HG02798 (cell line): ENCODE measurements around the gene ENOPH1.

Source experiments
- ATAC-seq: cut with Tn5 transposase; IDR thresholded peaks from one replicate; pipeline ENCODE4 v1.9.1; 2021; ENCODE audit warnings: mild to moderate bottlenecking; ENCODE audit not compliant: unreplicated experiment, poor library complexity

ENOPH1 gene

DNA sequence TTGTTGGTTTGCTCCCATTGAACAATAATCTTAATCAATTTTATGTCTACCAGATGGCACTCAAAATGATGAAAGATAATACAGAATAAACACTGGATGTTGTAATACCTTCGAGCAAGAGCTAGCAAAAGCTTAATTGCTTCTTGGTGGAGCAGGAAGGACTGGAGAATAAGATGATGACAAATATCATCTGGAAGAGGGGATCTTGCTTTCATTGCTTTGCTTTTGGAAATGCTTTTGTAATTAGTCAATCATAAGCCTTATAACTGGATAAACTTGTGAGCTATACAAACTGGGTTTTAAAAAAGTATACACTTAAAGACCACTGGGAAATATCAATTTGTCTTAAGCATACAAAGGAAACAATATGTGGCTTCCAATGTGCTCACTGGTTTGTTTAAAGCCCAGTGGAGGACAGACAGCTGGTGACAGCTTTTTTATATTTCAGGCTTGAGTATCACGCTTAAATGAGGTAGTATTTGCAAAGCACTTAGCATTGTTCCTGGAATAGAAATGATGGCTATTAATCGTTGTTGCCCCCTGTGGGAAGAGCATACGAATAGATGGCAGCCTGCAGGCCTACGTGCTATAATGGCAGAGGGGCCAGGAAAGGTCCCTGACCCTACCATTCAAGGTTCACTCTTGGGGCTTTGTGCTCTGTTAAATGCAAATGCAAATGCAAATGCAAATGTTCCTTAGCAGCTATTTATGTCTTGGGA lies 70.2 kb downstream of the ENOPH1 start:
- ATAC-seq: no peak

GRCh38 chr4:82501154-82501442 lies 70.7 kb downstream of the ENOPH1 start:
- ATAC-seq: no peak

- no peak for ATAC-seq
Measured at GRCh38 chr4:82508011-82508410, 77.6 kb downstream of the ENOPH1 start.

- no peak for ATAC-seq
Measured at GRCh38 chr4:82508806-82509428, 78.5 kb downstream of the ENOPH1 start.

GRCh38 chr4:82510216-82510615 lies 79.8 kb downstream of the ENOPH1 start:
- no peak for ATAC-seq
